K562 (cell line): ENCODE results near the gene BCAS3. TPM values are rescaled to one million over a fixed set of nuclear protein-coding genes. Genes with fewer than 3 reads are reported as not detected.

Source experiments
- ATAC-seq: fragments of 200-7000 bp; cut with Tn5 transposase; 3 replicates; pipeline ENCODE4 v1.9.1; 2020; ENCODE audit warnings: moderate library complexity
- BruUV-seq: library from RNA; stranded (reverse); fragments of 400-500 nt; replicated peaks from 2 replicates; lab custom pipeline; 2021; lab: Mats Ljungman, UMichigan
- CTCF ChIA-PET: fragments of 300-600 bp; formaldehyde crosslinking; extraction: SDS; loops from one replicate; lab custom pipeline; 2021; ENCODE audit warnings: low intra/inter-chr PET ratio; lab: Yijun Ruan, JAX
- POLR2A ChIA-PET: fragments of 300-600, 350-650 bp; sonication (Branson Sonifier 250); formaldehyde crosslinking; extraction: SDS; loops from one replicate; lab custom pipeline; 2021; ENCODE audit warnings: antibody characterized with exemption, inconsistent platforms; lab: Yijun Ruan, JAX
- DNase-seq, 4 experiments: peaks; one replicate each; pipeline versions ENCODE4 v3.0.0 to v3.0.0-alpha.2; 2011 to 2018; ENCODE audit warnings: low spot score in 3 of 4, mixed read lengths in 3 of 4; ENCODE audit errors: extremely low read depth in 1 of 4
- FAIRE-seq: peaks from 2 replicates; lab custom pipeline; 2011; peaks lifted over from hg19 to GRCh38; lab: Jason Lieb, UNC
- H2AFZ ChIP-seq: 2 replicates; pipeline ENCODE4 v1.6.0; 2011; ENCODE audit warnings: low read depth, low read length, control low read depth, inconsistent platforms
- H3K27ac ChIP-seq: fragments of 200-600 bp; 3 replicates; pipeline ENCODE4 v1.8.0; 2011; ENCODE audit warnings: low read depth, mild to moderate bottlenecking, control low read depth, inconsistent platforms, low read length, moderate library complexity, mixed read lengths; ENCODE audit errors: extremely low read depth
- H3K27me3 ChIP-seq, 2 experiments: fragments of 300-600 bp in 1 of 2; 2 replicates in 1 of 2; 3 replicates in 1 of 2; pipeline versions ENCODE4 v1.6.0 to v1.8.0; 2011; ENCODE audit warnings: inconsistent platforms in 2 of 2, low read length in 2 of 2, mild to moderate bottlenecking in 1 of 2, mixed read lengths in 1 of 2, moderate library complexity in 1 of 2; ENCODE audit not compliant: control insufficient read depth in 2 of 2, insufficient read depth in 2 of 2
- H3K36me3 ChIP-seq: fragments of 300-600 bp; 3 replicates; pipeline ENCODE4 v1.8.0; 2011; ENCODE audit warnings: mild to moderate bottlenecking, low read length, inconsistent platforms; ENCODE audit not compliant: control insufficient read depth, insufficient read depth
- H3K4me1 ChIP-seq, 2 experiments: fragments of 200-600 bp in 1 of 2; replicated peaks in 1 of 2; 2 replicates in 1 of 2; 3 replicates in 1 of 2; pipeline versions ENCODE4 v1.5.1 to v1.8.0; 2011; ENCODE audit warnings: inconsistent platforms in 2 of 2, low read length in 2 of 2, mild to moderate bottlenecking in 1 of 2, mixed read lengths in 1 of 2, moderate library complexity in 1 of 2; ENCODE audit not compliant: control insufficient read depth in 2 of 2, insufficient read depth in 2 of 2
- H3K4me2 ChIP-seq: 2 replicates; pipeline ENCODE4 v1.6.1; 2011; ENCODE audit warnings: low read length, control low read depth, inconsistent platforms, mixed read lengths; ENCODE audit not compliant: insufficient read depth
- H3K4me3 ChIP-seq: fragments of 200-600 bp; sonication (generic), shearing (Covaris generic); 2 replicates; pipeline ENCODE4 v1.5.1; 2016; ENCODE audit warnings: control low read depth, inconsistent platforms
- H3K79me2 ChIP-seq: fragments of 200-600 bp; 3 replicates; pipeline ENCODE4 v1.8.0; 2011; ENCODE audit warnings: low read length, inconsistent platforms; ENCODE audit not compliant: control insufficient read depth, insufficient read depth
- H3K9ac ChIP-seq, 2 experiments: 2 replicates each; pipeline versions ENCODE4 v1.6.0 to v1.6.1; 2011; ENCODE audit warnings: low read depth in 2 of 2, low read length in 2 of 2, control low read depth in 1 of 2, inconsistent platforms in 1 of 2, mild to moderate bottlenecking in 1 of 2, mixed read lengths in 1 of 2; ENCODE audit not compliant: insufficient read depth in 1 of 2
- H3K9me1 ChIP-seq: one replicate; pipeline ENCODE4 v1.6.0; 2011; ENCODE audit warnings: inconsistent platforms, mild to moderate bottlenecking, low read length, moderate library complexity; ENCODE audit not compliant: control insufficient read depth, insufficient read depth
- H3K9me3 ChIP-seq: replicated peaks from 2 replicates; pipeline ENCODE4 v1.5.1; 2011; ENCODE audit warnings: low read depth, low read length, inconsistent platforms; ENCODE audit not compliant: control insufficient read depth, insufficient read depth
- H4K20me1 ChIP-seq: replicated peaks from 2 replicates; pipeline ENCODE4 v1.6.1; 2011; ENCODE audit warnings: low read length, inconsistent platforms, mixed read lengths; ENCODE audit not compliant: control insufficient read depth, insufficient read depth
- ARID3B ChIP-seq: fragments of 250-450 bp; sonication (Bioruptor Pico); IDR thresholded peaks from 2 replicates; pipeline ENCODE4 v1.4.0; 2020; ENCODE audit warnings: borderline replicate concordance
- TOE1 ChIP-seq, 2 experiments: fragments of 450-650 bp in 1 of 2; sonication (generic) in 1 of 2; formaldehyde crosslinking in 1 of 2; IDR thresholded peaks; 2 replicates each; pipeline versions ENCODE4 v1.7.1 to v1.8.0; 2016 to 2022; ENCODE audit warnings: borderline replicate concordance in 2 of 2, mild to moderate bottlenecking in 2 of 2, antibody characterized with exemption in 1 of 2, inconsistent platforms in 1 of 2, low read depth in 1 of 2, missing genetic modification reagents in 1 of 2, moderate library complexity in 1 of 2
- ZBTB11 ChIP-seq, 3 experiments: fragments of 200-800 bp in 1 of 3; fragments of 250-450 bp in 1 of 3; fragments of 450-650 bp in 1 of 3; sonication (Bioruptor Pico) in 1 of 3; sonication (Bioruptor generic) in 1 of 3; formaldehyde crosslinking in 1 of 3; IDR thresholded peaks; 2 replicates each; pipeline versions ENCODE4 v1.6.1 to v1.8.0; 2016 to 2022; ENCODE audit warnings: mild to moderate bottlenecking in 2 of 3, missing genetic modification characterization in 2 of 3, missing compliant biosample characterization in 1 of 3, moderate library complexity in 1 of 3
- in situ Hi-C: fragments of 300-500 bp; cut with MboI; formaldehyde crosslinking; loops from 4 replicates; pipeline ENCODE4 v1.15.0; 2018; ENCODE audit warnings: inconsistent platforms, mixed read lengths
- intact Hi-C: fragments of 100-400 bp; cut with micrococcal nuclease; formaldehyde crosslinking; loops from 2 replicates; pipeline ENCODE4 v1.14.2; 2022
- polyA plus RNA-seq, 8 experiments: library from polyadenylated mRNA; depleted of rRNA in 4 of 8; stranded (reverse) in 5 of 8; unstranded in 3 of 8; fragments of >200 nt; fragmentation: Nextera tagmentation in 2 of 8; fragmentation: Illumina TruSeq in 1 of 8; extraction: Ambion mirVana in 2 of 8; extraction: Trizol in 1 of 8; gene quantifications; 2 replicates each; pipeline versions ENCODE4 v1.2.1 to v1.2.3, GENCODE V29; 2011 to 2014; ENCODE audit warnings: inconsistent platforms in 1 of 8, missing spikeins in 1 of 8
- total RNA-seq, 7 experiments: library from RNA; depleted of rRNA in 6 of 7; stranded (reverse); fragments of >200 nt in 6 of 7; fragmentation: Illumina TruSeq in 2 of 7; extraction: Trizol in 2 of 7; gene quantifications; 2 replicates each; pipeline versions ENCODE4 v1.2.1 to v1.2.3, GENCODE V29; 2011 to 2021; ENCODE audit warnings: low replicate concordance in 1 of 7

Gene BCAS3
- total and polyA plus RNA-seq, 9 of the 15 experiments (the other 6 are each of a cell fraction or from before 2014, with no cell fraction given) = 1.9 to 5.5 (median 3.5) TPM

- FAIRE-seq (no peak), DNase-seq (no peak), ATAC-seq (no peak)
- H4K20me1 ChIP-seq = no peaks in the 10 kb centered on the region
- no peaks in the 10 kb centered on the region for H3K9me3 ChIP-seq
- peaks cover 0 to 6% of the 10 kb centered on the region in 2 experiments; a peak in 3 of 5 replicates for H3K27me3 ChIP-seq
- ChIA-PET POLR2A (no interaction called here), CTCF (no interaction called here)
- no peaks in the 10 kb centered on the region for H3K9me1 ChIP-seq
- no TSS peak for BruUV-seq
- no peaks in the 10 kb centered on the region for H3K79me2 ChIP-seq
- H3K9ac ChIP-seq = no peak overlapping the region
- no peak overlapping the region for H3K4me2 ChIP-seq
- H3K4me1 ChIP-seq = no peaks in the 10 kb centered on the region; a peak in 1 of 5 replicates
- in situ Hi-C loops (no loop called here), intact Hi-C loops (no loop called here)
- no peak overlapping the region for H3K4me3 ChIP-seq
- H3K27ac ChIP-seq = no peak overlapping the region
- H2AFZ ChIP-seq = no peak overlapping the region
- H3K36me3 ChIP-seq = no peaks in the 10 kb centered on the region
- TF ChIP-seq ZBTB11 (CRISPR knock-in tag; IDR thresholded peaks at IDR 0.05) (peak in 1 of 3 experiments; percentile 74; a peak in 2 of 6 replicates), ARID3B (CRISPR knock-in tag) (no peak), TOE1 (IDR thresholded peaks at IDR 0.05; ENCODE audit: borderline replicate concordance) (no peak), TOE1 (CRISPR knock-in tag; IDR thresholded peaks at IDR 0.05; ENCODE audit: borderline replicate concordance, low read depth) (no peak)
Measured at GRCh38 chr17:60790205-60790604, 112.6 kb downstream of the BCAS3 start.
